Psoas muscle (tissue), 8 donors: ENCODE data around the gene TBX5. TPM values are rescaled to one million over a fixed set of nuclear protein-coding genes. Genes with fewer than 3 reads are reported as not detected.

Source experiments
- ATAC-seq, 4 donors: fragments of 200-7000 bp; cut with Tn5 transposase; one replicate each; pipeline ENCODE4 v1.9.1; 2020; ENCODE audit warnings: moderate library complexity in 3 of 4, mild to moderate bottlenecking in 2 of 4
- DNase-seq, 2 donors: peaks; one replicate each; pipeline ENCODE4 v3.0.0-alpha.2; 2020
- H3K27ac ChIP-seq: fragments of 200-600 bp; one replicate; pipeline ENCODE4 v1.8.0; 2022
- H3K27me3 ChIP-seq, 3 donors: fragments of 200-600 bp in 1 of 3; one replicate each; pipeline versions ENCODE4 v1.6.1 to v1.8.0; 2013 to 2022; ENCODE audit warnings: low read length in 2 of 3, mild to moderate bottlenecking in 2 of 3, moderate library complexity in 1 of 3; ENCODE audit not compliant: insufficient read depth in 3 of 3
- H3K36me3 ChIP-seq, 2 donors: fragments of 200-600 bp in 1 of 2; one replicate each; pipeline versions ENCODE4 v1.6.1 to v1.8.0; 2013 to 2022; ENCODE audit warnings: low read depth in 1 of 2, mild to moderate bottlenecking in 1 of 2, moderate library complexity in 1 of 2; ENCODE audit not compliant: insufficient read depth in 1 of 2
- H3K4me1 ChIP-seq: fragments of 200-600 bp; one replicate; pipeline ENCODE4 v1.8.0; 2022
- H3K4me3 ChIP-seq: fragments of 200-600 bp; one replicate; pipeline ENCODE4 v1.8.0; 2022; ENCODE audit warnings: mild to moderate bottlenecking
- H3K9me3 ChIP-seq: fragments of 200-600 bp; one replicate; pipeline ENCODE4 v1.8.0; 2022
- WGBS, 3 donors: extraction: QIAGEN DNeasy Blood & Tissue Kit; methylation state at CpG; one replicate each; pipeline versions ENCODE4 v1.1.6 to v1.1.7; 2013; 5-methylcytosine and 5-hydroxymethylcytosine counted together
- intact Hi-C, 2 donors: fragments of 100-400 bp; cut with DNase I; formaldehyde crosslinking; loops; one replicate each; pipeline versions ENCODE4 v1.11.0 to v1.14.2; 2022
- polyA plus RNA-seq, 3 donors: library from polyadenylated mRNA; stranded (reverse); fragments of 200-250 nt; gene quantifications; one replicate each; pipeline ENCODE4 v1.2.3, GENCODE V29; 2013
- total RNA-seq, 4 donors: library from RNA; stranded (reverse); fragmentation: NEBNext Ultra II Directional in 2 of 4; extraction: Animal tissue kit (Norgen Biotek cat#: 25700) in 2 of 4; gene quantifications; one replicate each; pipeline versions ENCODE4 v1.2.1 to v1.2.4, GENCODE V29; 2021 to 2023
- TF ChIP-seq, protein P1 (sequence below): fragments of 200-600 bp; IDR thresholded peaks from one replicate; pipeline ENCODE4 v1.8.0; 2022; ENCODE audit warnings: antibody characterized with exemption
- donor health status: healthy with polysubstance abuse.
- donor health status: DM: no; HTN: no; CAD: no; lungs with moderate emphysema.
- donor health status: Bipolar disorder and iron deficiency.
- donor health status: healthy.
- donor health status: DM: yes; HTN: yes; CAD: no.
- donor health status: DM: no; HTN: no; CAD: no.
- donor health status: DM: no; HTN: no; CAD: no.
- donor health status: DM: yes; HTN: yes; CAD: no.

The TBX5 gene
- total and polyA plus RNA-seq, 7 donors = 0.26 TPM; not detected in 6

DNA sequence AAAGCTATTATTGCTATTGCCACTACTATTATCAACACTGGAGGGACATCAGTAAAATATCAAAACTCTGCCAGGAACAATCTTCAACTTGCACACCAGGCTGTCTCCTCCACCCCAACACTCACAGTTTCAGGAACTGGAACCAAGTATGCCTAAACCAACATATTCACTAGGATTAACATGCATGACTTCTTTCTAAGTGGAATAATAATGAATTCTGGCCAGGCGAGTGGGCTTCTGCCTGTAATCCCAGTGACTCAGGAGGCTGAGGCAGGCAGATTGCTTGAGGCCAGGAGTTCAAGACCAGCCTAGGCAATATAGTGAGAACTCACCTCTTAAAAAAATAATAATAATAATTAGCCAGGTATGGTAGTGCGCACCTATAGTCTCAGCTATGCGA is 58.1 kb downstream of the TBX5 start:
- intact Hi-C loops = no loop called here
- Histone ChIP-seq H3K36me3 (no peaks in the 10 kb centered on the region), H3K4me3 (no peak overlapping the region), H3K27ac (no peak overlapping the region), H3K27me3 (no peaks in the 10 kb centered on the region), H3K4me1 (no peaks in the 10 kb centered on the region), H3K9me3 (no peaks in the 10 kb centered on the region)
- ATAC-seq = no peak
- no peak for DNase-seq
- TF ChIP-seq, protein P1, sequence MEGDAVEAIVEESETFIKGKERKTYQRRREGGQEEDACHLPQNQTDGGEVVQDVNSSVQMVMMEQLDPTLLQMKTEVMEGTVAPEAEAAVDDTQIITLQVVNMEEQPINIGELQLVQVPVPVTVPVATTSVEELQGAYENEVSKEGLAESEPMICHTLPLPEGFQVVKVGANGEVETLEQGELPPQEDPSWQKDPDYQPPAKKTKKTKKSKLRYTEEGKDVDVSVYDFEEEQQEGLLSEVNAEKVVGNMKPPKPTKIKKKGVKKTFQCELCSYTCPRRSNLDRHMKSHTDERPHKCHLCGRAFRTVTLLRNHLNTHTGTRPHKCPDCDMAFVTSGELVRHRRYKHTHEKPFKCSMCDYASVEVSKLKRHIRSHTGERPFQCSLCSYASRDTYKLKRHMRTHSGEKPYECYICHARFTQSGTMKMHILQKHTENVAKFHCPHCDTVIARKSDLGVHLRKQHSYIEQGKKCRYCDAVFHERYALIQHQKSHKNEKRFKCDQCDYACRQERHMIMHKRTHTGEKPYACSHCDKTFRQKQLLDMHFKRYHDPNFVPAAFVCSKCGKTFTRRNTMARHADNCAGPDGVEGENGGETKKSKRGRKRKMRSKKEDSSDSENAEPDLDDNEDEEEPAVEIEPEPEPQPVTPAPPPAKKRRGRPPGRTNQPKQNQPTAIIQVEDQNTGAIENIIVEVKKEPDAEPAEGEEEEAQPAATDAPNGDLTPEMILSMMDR = no peak
- 81 to 84% (median 83%) methylated on average over 3 of the region's 3 CpGs for WGBS, 3 donors

- TF ChIP-seq, protein P1 = no peak
- WGBS, 3 donors = 49 to 53% (median 50%) methylated on average over 2 of the region's 2 CpGs
- Histone ChIP-seq H3K4me1 (no peaks in the 10 kb centered on the region), H3K9me3 (no peaks in the 10 kb centered on the region), H3K4me3 (no peak overlapping the region), H3K27me3 (no peaks in the 10 kb centered on the region), H3K36me3 (no peaks in the 10 kb centered on the region), H3K27ac (no peak overlapping the region)
- ATAC-seq = no peak
- intact Hi-C loops = no loop called here
- no peak for DNase-seq
These were observed 61.1 kb downstream of the TBX5 start for GRCh38 chr12:114344831-114345230.

DNA sequence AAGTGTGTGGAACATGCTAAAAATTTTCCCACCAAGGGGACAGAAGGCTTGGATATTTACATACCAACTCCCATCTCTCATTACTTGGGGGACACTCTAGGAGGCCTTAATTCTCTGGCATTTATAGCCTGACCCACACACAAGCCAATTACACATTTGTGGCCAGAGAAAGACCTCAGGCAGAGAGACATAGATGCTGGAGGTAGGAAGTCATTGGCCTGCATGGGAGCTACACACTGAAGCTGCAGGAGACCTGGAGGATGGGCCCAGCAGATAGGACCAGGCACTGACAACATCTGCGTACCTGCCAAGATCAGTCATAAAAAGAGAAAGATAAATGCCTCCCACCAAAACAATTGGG is 61.7 kb downstream of the TBX5 start:
- TF ChIP-seq, protein P1 = no peak
- Histone ChIP-seq H3K36me3 (no peaks in the 10 kb centered on the region), H3K4me1 (no peaks in the 10 kb centered on the region), H3K9me3 (no peaks in the 10 kb centered on the region), H3K27me3 (no peaks in the 10 kb centered on the region), H3K27ac (no peak overlapping the region), H3K4me3 (no peak overlapping the region)
- WGBS, 3 donors = 70 to 88% (median 85%) methylated on average over 1 of the region's 1 CpG
- ATAC-seq (no peak), DNase-seq (no peak)
- intact Hi-C loops = no loop called here

DNA sequence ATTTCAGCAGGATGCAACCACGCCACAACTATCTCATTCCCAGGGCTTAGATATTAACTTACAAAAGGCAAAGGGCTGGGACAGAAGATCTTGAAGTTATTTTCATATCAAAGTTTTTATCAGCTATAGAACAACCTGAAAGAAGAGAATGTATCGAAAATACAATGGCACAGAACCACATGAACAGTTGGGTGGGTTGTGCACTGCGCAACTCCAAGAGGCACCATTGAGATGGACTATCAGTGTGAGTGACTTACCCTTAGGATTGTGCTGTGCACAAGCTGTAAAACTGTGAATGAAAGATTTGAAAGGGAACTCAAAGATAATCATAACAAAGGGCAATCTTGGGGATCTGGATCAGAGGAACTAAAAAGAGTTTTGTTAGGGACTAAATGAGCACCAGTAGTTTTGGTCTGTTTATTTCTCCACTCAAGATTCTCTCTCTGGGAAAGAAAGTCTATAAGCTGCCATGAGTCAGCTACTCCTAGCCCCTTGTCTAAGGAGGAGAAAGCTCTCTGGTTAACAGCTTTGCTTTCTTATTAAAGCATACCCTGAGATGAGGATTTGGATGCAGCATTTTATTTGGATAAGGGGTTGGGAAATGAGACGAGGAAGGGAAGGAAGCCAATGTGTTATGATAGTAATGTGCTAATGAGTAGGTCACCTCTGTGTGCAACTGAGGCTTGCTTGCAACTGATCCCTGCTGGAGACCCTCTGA is 62.2 kb downstream of the TBX5 start:
- WGBS, 3 donors = 70 to 80% (median 72%) methylated on average over 4 of the region's 4 CpGs
- Histone ChIP-seq H3K9me3 (no peaks in the 10 kb centered on the region), H3K4me1 (no peaks in the 10 kb centered on the region), H3K36me3 (no peaks in the 10 kb centered on the region), H3K27ac (no peak overlapping the region), H3K4me3 (no peak overlapping the region), H3K27me3 (no peaks in the 10 kb centered on the region)
- intact Hi-C loops = no loop called here
- no peak for ATAC-seq
- TF ChIP-seq, protein P1 = no peak
- no peak for DNase-seq

DNA sequence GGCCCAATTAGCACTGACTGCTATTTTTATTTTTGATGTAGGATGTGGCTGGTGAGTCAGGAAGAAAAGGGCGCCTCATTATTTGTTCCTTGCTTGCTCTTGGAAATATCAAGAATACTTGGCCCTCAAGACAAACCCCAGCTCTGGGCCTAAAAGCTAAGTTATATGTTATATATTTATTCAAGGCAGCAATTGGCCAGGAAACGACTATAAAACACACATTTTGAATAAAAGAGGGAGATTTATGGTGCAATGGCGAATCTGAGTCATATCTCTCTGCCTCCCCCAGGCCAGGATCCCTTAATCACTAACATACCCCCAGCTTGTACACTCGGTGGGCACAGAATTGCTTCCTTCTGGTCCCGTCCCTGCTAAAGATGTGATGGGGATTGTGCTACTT is 63.3 kb downstream of the TBX5 start:
- Histone ChIP-seq H3K27me3 (no peaks in the 10 kb centered on the region), H3K4me3 (no peak overlapping the region), H3K9me3 (no peaks in the 10 kb centered on the region), H3K36me3 (no peaks in the 10 kb centered on the region), H3K4me1 (no peaks in the 10 kb centered on the region), H3K27ac (no peak overlapping the region)
- 52 to 58% (median 58%) methylated on average over 5 of the region's 5 CpGs for WGBS, 3 donors
- no peak for ATAC-seq
- TF ChIP-seq, protein P1 = no peak
- intact Hi-C loops = no loop called here
- no peak for DNase-seq
